Right forelimb (tissue), 1 donor: ENCODE results near the gene CERS4.
"Not testable (repeated sequence)": the region's sequence is repeated elsewhere in the genome, so short reads cannot be mapped to it uniquely, and the experiment has no call there.

ENCODE experiments used
- DNase-seq: peaks from one replicate; pipeline ENCODE4 v3.0.0-alpha.2; 2018

Gene CERS4

GRCh38 chr19:8269724-8270123, 60.6 kb downstream of the CERS4 start:
- no peak for DNase-seq

DNA sequence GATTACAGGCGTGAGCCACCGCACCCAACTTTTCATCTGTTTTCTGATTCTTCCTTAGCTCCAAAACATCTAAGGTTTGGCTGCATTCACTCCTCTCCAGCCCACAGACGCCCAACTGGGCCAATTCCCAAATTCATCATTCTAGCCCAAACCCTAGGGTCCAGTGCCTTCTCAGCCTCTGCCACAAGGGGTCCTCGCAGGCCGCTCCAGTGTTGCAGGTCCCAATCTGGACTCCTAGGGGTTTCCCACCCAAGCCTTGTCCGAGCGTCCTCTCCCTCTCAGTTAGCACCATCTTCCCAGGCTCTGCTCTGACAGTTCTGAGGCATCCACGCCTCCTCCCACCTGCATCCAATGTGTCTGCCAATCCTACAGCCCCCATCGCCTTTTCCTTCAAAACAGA, 67.3 kb downstream of the CERS4 start:
- not testable (repeated sequence) for DNase-seq

GRCh38 chr19:8291337-8291736, 82.2 kb downstream of the CERS4 start:
- not testable (repeated sequence) for DNase-seq

DNA sequence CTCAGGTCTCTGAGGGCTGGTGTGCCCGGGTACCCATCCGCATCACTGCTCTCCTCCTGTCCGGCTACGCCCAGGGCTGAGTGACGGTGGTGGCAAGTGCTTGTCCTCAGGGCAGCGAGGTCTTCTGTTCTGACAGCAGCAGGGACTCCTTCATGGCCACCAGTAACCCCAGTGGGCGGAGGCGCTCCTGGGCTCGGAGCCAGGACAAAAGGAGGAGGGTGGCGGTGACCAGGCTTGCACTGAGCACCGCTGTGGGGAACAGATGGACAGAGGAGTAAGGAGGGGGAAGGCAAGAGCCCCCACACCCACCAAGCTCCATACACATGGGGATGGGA, 93.2 kb downstream of the CERS4 start:
- no peak for DNase-seq

- no peak for DNase-seq
Observed at GRCh38 chr19:8302734-8303133, 93.6 kb downstream of the CERS4 start.

DNA sequence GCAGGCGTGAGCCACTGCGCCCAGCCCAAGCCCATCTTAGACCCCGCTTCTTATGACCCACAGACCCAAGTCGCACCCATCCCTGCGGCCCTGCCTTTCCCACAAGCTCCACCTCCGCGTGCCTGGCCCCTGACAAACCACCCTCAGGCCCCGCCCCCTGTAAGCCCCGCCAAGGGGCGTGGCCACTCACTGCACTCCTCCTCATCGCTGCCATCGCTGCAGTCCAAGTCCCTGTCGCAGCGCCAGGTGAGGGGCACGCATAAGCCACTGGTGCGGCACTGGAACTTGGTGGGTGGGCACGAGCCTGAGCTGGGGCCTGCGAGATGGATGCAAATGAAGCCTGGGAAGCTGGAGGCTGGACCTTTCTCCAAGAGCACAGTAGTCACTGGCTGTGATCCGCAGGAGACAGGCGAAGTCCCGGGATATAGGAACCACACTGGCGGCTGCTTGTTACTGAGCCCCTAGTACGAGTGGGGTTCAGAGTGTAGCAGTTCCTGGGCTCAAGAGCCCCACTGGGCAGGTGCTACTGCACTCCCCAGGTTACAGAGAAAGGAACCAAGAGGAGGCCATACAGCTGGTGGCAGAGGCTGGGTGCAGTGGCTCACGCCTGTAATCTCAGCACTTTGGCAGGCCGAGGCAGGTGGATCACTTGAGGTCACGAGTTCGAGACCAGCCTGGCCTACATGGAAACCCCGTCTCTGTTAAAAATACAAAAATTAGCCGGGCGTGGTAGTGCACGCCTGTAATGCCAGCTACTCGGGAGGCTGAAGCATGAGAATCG, 95.9 kb downstream of the CERS4 start:
- no peak for DNase-seq

DNA sequence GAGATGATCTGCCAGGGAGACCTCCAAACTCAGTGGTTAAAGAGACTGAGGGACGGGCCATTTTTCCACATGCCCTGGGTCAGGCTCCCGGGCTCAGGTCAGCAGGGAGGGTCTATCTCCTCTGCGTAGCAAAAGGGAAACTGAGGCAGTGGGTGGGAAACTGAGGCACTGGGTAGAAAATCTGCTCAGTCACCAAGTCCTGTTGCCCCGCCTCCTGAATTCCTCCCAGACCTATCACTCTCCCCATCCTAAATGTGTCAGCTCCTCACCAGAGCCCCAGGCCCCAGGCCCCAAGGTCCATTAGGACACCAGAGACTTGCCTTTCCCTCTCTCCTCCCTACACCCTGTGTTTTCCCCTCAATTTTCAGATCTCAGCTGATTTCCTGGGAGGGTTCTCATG, 96.6 kb downstream of the CERS4 start:
- DNase-seq: no peak

- DNase-seq: no peak
Observed at GRCh38 chr19:8306235-8307054, 97.3 kb downstream of the CERS4 start.

GRCh38 chr19:8307400-8307964, 98.3 kb downstream of the CERS4 start:
- DNase-seq: peak; percentile 45

DNA sequence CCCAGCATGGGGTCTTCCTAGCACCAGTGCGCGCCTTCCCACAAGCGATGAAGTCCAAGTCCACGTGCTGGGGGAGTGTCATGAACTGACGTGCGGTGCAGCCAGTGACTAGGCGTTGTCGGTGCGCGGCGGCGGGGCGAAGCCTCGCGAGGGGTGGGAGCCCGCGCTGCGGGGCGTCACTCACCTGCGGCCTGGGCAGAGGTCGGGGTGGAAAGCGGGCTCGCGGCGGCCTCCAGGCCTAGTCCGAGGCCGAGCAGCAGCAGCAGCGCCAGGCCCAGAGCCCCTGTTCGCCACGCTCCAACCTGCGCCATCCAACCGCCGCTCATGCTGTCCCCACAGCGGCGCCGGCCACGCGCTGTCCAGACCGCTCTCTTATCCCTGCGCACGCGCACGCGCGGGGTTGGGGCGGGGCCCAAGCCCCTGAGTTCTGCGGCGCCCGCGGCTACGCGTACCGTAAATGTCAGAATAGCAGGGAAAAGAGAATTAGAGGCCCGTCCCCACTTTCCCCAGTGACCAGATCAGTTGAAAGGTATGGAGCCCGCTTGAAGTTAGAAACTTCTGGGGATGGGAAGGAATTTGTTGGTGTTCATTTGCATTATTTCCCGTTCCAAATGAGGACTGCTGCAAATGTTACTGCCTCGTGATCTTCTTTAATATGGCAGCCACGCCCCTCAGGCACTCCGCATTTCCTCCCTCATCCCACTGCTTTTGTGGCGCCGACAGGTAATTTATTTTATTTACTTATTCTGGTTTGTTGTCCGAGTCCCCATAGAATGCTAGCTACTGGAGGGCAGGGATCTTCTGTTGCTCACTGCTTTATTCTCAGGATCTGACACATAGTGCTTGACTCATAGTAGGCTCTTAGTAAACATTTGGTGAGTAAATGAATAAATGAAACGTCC, 99.0 kb downstream of the CERS4 start, which contains the start of gene CD320:
Gene CD320 (minus strand): TSS at position 394 of the 902 bp plus-strand sequence. CDS start 68 bp downstream, at position 326.
- peak; percentile 91 for DNase-seq

- no peak for DNase-seq
Observed at GRCh38 chr19:8308891-8309291, 99.7 kb downstream of the CERS4 start.

- DNase-seq: no peak
Observed at GRCh38 chr19:8310342-8311055, 101.3 kb downstream of the CERS4 start.

- no peak for DNase-seq
Observed at GRCh38 chr19:8311461-8312260, 102.5 kb downstream of the CERS4 start.
